Esophagus muscularis mucosa (tissue), 4 donors: ENCODE results near the gene TESK2. TPM values are rescaled to one million over a fixed set of nuclear protein-coding genes. Genes with fewer than 3 reads are reported as not detected.

Experiments used
- DNase-seq: peaks from one replicate; pipeline ENCODE4 v3.0.0-alpha.2; 2017; ENCODE audit errors: extremely low spot score
- H3K27ac ChIP-seq, 4 donors: fragments of 200-600 bp; sonication (generic); replicated peaks in 1 of 4; 1 replicate in 3 of 4; 2 replicates in 1 of 4; pipeline ENCODE4 v1.5.1; 2016 to 2019; ENCODE audit warnings: mild to moderate bottlenecking in 1 of 4
- H3K27me3 ChIP-seq, 4 donors: fragments of 200-600 bp; sonication (generic); one replicate each; pipeline versions ENCODE4 v1.5.1 to v1.6.0; 2016 to 2019
- H3K36me3 ChIP-seq, 4 donors: fragments of 200-600 bp; sonication (generic); one replicate each; pipeline ENCODE4 v1.5.1; 2016 to 2019
- H3K4me1 ChIP-seq, 4 donors: fragments of 200-600 bp; sonication (generic); one replicate each; pipeline ENCODE4 v1.5.1; 2016 to 2019
- H3K4me3 ChIP-seq, 4 donors: fragments of 200-600 bp; sonication (generic); 1 replicate in 2 of 4; 2 replicates in 2 of 4; pipeline ENCODE4 v1.5.1; 2016 to 2019; ENCODE audit warnings: mild to moderate bottlenecking in 4 of 4, moderate library complexity in 1 of 4
- H3K9me3 ChIP-seq, 4 donors: fragments of 200-600 bp; sonication (generic); 1 replicate in 3 of 4; 2 replicates in 1 of 4; pipeline ENCODE4 v1.5.1; 2016 to 2019
- EP300 ChIP-seq: sonication (generic); formaldehyde crosslinking; IDR thresholded peaks from one replicate; pipeline ENCODE4 v1.6.1; 2017; ENCODE audit warnings: antibody characterized with exemption
- POLR2A ChIP-seq: fragments of 450-650 bp; IDR thresholded peaks from one replicate; pipeline ENCODE4 v1.6.1; 2017; ENCODE audit warnings: antibody characterized with exemption, moderate library complexity, mild to moderate bottlenecking, low read depth
- POLR2AphosphoS5 ChIP-seq, 2 donors: sonication (generic); formaldehyde crosslinking; IDR thresholded peaks; one replicate each; pipeline ENCODE4 v1.6.1; 2017; ENCODE audit warnings: antibody characterized with exemption in 2 of 2
- WGBS: methylation state at CpG from one replicate; pipeline ENCODE4 v1.1.5; 2018; 5-methylcytosine and 5-hydroxymethylcytosine counted together
- intact Hi-C: fragments of 100-400 bp; cut with DNase I; formaldehyde crosslinking; loops from one replicate; pipeline ENCODE4 v1.15.1; 2023
- total RNA-seq, 4 donors: library from RNA; depleted of rRNA; stranded (reverse); fragments of >200 nt; gene quantifications; one replicate each; pipeline versions ENCODE4 v1.1.0 to v1.2.1, GENCODE V29; 2016
- TF ChIP-seq, protein P1 (sequence below), 3 experiments: fragments of 200-600 bp in 2 of 3; fragments of 450-650 bp in 1 of 3; sonication (generic) in 2 of 3; IDR thresholded peaks; one replicate each; pipeline ENCODE4 v1.5.1; 2017 to 2019; ENCODE audit warnings: antibody characterized with exemption in 3 of 3, mild to moderate bottlenecking in 2 of 3, moderate library complexity in 1 of 3

TESK2 gene
- total RNA-seq, 4 donors from 2014 or later = 3.3 to 6.5 (median 4.8) TPM

DNA sequence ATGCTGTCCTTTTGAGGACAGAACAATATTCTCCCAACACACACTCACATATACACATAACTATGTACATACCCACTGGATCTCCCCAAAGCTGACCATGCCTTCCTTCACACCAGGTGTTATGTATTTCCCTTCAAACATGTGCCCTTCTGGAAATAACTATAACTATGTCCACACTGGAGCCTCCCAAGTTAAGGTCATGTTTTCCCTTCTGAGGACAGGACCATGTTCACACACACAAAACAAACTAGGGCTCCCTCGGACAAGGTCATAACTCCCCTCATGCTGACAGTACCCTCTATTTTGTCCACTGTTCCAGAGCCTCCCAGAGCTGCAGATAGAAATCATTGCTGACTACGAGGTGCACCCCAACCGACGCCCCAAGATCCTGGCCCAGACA lies 16.9 kb upstream of the TESK2 start:
- intact Hi-C loops = no loop called here
- Histone ChIP-seq H3K27me3 (no peaks in the 10 kb centered on the region), H3K9me3 (no peaks in the 10 kb centered on the region), H3K27ac (peak overlapping the region in 3 of 4 donors; percentile 20 to 60 (median 51)), H3K36me3 (peaks cover 31 to 49% (median 41%) of the 10 kb centered on the region in 4 donors), H3K4me3 (no peak overlapping the region), H3K4me1 (peaks cover 6 to 16% (median 14%) of the 10 kb centered on the region in 4 donors)
- DNase-seq = no peak
- 83% methylated on average over 4 of the region's 4 CpGs for WGBS
- TF ChIP-seq, protein P1, sequence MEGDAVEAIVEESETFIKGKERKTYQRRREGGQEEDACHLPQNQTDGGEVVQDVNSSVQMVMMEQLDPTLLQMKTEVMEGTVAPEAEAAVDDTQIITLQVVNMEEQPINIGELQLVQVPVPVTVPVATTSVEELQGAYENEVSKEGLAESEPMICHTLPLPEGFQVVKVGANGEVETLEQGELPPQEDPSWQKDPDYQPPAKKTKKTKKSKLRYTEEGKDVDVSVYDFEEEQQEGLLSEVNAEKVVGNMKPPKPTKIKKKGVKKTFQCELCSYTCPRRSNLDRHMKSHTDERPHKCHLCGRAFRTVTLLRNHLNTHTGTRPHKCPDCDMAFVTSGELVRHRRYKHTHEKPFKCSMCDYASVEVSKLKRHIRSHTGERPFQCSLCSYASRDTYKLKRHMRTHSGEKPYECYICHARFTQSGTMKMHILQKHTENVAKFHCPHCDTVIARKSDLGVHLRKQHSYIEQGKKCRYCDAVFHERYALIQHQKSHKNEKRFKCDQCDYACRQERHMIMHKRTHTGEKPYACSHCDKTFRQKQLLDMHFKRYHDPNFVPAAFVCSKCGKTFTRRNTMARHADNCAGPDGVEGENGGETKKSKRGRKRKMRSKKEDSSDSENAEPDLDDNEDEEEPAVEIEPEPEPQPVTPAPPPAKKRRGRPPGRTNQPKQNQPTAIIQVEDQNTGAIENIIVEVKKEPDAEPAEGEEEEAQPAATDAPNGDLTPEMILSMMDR (IDR thresholded peaks at IDR 0.05) = no peak
- TF ChIP-seq EP300 = no peak
- TF ChIP-seq POLR2AphosphoS5 (IDR thresholded peaks at IDR 0.05) = no peak
- TF ChIP-seq POLR2A = no peak

DNA sequence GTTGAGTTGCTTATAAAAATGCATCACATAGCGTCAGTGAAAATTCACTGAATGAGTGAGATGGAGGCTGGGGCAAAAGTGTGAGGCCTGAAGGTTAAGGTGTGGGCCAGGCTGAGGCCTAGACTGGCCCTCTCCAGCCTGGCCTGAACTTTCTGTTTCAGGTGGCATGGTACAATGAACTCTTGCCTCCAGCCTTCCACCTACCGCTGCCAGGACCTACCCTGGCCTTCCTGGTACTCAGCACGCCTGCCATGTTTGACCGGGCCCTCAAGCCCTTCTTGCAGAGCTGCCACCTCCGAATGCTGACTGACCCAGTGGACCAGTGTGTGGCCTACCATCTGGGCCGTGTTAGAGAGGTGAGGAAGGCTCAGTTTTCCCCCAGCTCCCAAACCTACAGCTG lies 16.2 kb upstream of the TESK2 start:
- H3K36me3 ChIP-seq = peaks cover 25 to 42% (median 34%) of the 10 kb centered on the region in 4 donors
- no peaks in the 10 kb centered on the region for H3K27me3 ChIP-seq
- TF ChIP-seq POLR2AphosphoS5 (IDR thresholded peaks at IDR 0.05) = no peak
- TF ChIP-seq, protein P1 (IDR thresholded peaks at IDR 0.05) = no peak
- no peak for TF ChIP-seq EP300
- no peak for TF ChIP-seq POLR2A
- no peak overlapping the region for H3K27ac ChIP-seq
- intact Hi-C loops = no loop called here
- DNase-seq = no peak
- WGBS = 94% methylated on average over 6 of the region's 6 CpGs
- H3K9me3 ChIP-seq = no peaks in the 10 kb centered on the region
- no peak overlapping the region for H3K4me3 ChIP-seq
- peaks cover 6 to 16% (median 14%) of the 10 kb centered on the region in 4 donors for H3K4me1 ChIP-seq

DNA sequence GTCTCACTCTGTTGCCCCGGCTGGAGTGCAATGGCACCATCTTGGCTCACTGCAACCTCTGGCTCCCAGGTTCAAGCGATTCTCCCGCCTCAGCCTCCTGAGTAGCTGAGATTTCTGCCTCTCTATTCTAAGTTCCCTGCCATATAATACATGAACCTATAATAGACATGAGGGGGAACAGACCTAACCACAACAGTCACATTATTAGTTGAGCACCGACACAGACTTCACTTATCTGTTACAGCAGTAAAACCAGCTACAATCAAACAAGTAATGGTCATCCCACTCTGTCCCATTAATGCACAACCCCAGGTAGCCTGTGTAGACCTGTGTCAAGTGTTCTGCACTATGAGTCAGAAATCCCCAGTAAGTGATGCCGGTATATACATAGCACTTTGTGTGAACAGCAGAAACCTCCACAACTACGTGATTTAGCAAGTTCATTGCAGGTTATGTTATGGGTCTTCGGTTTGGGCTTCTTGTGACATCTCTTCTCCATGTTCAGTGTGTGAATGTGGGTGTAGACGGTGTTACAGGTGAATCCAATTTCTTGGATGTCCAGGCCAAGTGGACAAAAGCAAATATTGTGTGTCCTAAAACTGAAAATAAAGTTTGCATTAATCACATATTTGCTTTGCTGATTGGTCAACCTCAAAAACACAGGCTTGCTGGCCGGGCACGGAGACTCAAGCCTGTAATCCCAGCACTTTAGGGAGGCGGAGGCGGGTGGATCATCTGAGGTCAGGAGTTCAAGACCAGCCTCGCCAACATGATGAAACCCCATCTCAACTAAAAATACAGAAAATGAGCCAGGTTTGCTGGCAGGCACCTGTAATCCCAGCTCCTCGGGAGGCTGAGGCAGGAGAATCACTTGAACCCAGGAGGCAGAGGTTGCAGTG lies 12.7 kb upstream of the TESK2 start:
- WGBS = 97% methylated on average over 14 of the region's 14 CpGs
- no peak for DNase-seq
- Histone ChIP-seq H3K27ac (no peak overlapping the region), H3K36me3 (peaks cover 0 to 8% (median 3%) of the 10 kb centered on the region in 4 donors), H3K9me3 (no peaks in the 10 kb centered on the region), H3K4me3 (no peak overlapping the region), H3K4me1 (peaks cover 14 to 32% (median 29%) of the 10 kb centered on the region in 4 donors), H3K27me3 (no peaks in the 10 kb centered on the region)
- intact Hi-C loops = no loop called here
- TF ChIP-seq POLR2AphosphoS5 (IDR thresholded peaks at IDR 0.05) (no peak), POLR2A (no peak), EP300 (no peak)
- TF ChIP-seq, protein P1 (IDR thresholded peaks at IDR 0.05) = no peak

DNA sequence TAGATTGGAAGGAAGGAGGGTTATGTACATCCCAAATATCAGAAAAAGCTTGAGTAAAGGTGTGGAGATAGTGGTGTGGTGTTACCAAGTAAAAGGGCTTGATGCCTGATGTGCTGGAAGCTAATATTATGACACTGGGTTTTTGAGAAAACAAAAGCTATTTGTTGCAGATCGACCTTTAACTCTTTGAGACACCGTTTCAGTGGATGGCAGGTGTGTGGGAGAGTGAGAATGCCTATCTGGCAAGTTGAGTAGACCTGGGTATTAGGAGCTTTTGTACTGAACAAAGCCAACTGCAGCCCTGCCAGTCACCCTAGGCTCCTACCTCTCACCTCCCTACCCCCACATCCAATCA lies 10.5 kb upstream of the TESK2 start:
- DNase-seq = no peak
- TF ChIP-seq EP300 (no peak), POLR2AphosphoS5 (IDR thresholded peaks at IDR 0.05) (no peak)
- TF ChIP-seq, protein P1 (IDR thresholded peaks at IDR 0.05) = no peak
- H3K27me3 ChIP-seq = no peaks in the 10 kb centered on the region
- peaks cover 12 to 24% (median 20%) of the 10 kb centered on the region in 4 donors for H3K4me1 ChIP-seq
- no peak overlapping the region for H3K4me3 ChIP-seq
- no peaks in the 10 kb centered on the region for H3K36me3 ChIP-seq
- no peaks in the 10 kb centered on the region for H3K9me3 ChIP-seq
- intact Hi-C loops = no loop called here
- WGBS = 85% methylated on average over 2 of the region's 2 CpGs
- no peak overlapping the region for H3K27ac ChIP-seq
